ENCODE results near the gene MEIOSIN. TPM values are rescaled to one million over a fixed set of nuclear protein-coding genes. Genes with fewer than 3 reads are reported as not detected.
"Not testable (repeated sequence)": the region's sequence is repeated elsewhere in the genome, so short reads cannot be mapped to it uniquely, and the experiment has no call there.

Gene MEIOSIN
- total RNA-seq, 1 donor from 2014 or later: not detected

DNA sequence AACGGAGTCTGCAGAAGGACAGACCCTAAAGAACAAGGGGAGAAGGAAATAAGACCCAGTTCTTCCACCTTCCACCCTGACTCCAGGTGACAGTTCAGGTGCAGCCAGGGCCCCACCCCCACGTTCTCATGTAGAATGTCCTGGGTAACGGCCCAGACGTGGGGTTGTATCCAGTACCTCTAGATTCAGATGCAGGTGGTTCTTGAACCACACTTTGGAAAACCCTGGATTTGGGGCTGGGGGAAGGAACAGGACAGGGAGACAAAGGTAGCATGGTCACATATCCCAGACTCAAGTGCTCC is 46.9 kb downstream of the MEIOSIN start:
- DNase-seq: no peak

DNA sequence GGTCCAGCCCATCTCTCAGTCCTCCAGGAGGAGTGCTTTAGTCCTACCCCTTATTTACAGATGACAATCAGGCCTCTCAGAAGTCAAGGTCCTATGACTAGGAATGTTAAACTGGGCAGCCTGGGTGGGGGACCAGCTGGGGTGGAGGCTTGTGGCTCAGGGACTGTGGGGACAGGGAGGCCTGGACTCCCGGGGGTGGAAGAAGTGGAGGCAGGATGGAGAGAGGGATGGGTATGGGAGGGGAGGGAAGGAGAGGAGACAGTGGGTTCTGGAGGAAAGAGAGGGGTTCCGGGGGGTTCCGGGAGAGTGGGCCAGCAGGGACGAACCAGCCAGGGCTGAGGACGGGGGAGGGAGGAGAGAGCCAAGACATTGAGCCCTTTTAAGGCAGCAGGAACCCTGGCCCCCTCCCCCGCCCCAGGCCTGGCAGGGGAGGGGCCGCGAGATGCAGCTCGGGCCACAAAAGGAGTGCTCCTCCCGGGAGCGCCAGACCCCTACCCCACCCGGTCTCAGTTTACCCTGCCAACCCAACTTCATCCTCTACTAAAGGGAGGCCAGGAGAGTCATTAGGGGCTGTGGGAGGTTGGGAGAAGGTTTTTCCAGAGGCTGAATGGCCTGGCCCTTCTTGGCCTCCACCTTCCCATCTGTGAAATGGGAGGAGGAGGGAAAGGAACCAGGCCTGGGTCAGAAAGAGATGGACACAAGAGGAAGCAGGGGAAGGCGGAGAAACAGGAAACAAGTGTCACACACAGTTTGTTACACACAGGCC is 47.4 kb downstream of the MEIOSIN start:
- no peak for DNase-seq

DNA sequence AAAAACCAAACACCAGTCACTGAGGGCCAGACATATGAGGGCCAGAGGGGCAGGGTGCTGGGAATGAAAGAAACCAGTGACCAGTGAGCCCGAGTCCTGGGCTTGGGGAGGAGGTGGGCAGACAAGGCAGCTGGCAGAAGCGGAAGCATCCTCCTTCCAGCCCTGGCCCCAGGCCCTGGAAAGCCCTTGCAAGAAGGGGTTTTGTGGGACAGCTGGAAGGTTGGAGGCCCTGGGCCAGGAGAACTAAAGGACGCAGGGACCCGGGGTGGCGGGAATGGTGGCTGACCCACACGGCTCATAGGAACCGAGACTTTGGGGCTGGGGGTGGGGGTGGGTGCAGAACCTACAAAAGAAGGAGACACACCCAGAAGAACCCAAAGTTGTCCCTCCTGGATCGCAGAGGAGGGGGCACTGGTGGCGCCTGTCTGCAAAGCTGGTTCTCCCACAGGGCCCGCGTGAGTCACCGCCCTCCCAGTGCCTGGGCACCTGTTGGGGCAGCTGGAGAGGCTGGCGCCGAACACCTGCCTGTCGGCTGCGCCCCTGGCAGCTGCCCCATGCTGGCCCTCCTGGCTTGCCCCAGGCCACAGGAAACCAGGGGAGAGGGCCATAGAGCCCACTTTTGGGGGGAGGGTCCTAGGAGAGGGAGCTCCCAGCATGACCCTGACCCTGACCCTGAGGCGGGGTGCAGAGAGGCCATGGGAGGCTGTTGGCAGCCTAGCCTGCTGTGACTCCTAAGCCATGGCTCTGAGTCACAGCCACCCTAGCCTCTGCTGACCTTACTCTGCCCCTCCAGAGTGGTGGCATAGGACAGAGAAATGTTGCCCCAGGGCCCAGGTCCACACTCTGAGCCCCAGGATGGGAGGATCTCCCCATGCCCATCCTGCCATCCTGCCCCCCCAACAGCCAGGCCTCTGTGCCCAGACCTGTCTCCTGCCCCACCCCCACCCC is 48.2 kb downstream of the MEIOSIN start:
- no peak for DNase-seq

- no peak for DNase-seq
Measured at GRCh38 chr19:45782162-45782691, 49.0 kb downstream of the MEIOSIN start, which contains the start of gene DMPK. Gene DMPK (minus strand): TSS chr19:45782490. CDS start chr19:45782352, 138 bp downstream.

DNA sequence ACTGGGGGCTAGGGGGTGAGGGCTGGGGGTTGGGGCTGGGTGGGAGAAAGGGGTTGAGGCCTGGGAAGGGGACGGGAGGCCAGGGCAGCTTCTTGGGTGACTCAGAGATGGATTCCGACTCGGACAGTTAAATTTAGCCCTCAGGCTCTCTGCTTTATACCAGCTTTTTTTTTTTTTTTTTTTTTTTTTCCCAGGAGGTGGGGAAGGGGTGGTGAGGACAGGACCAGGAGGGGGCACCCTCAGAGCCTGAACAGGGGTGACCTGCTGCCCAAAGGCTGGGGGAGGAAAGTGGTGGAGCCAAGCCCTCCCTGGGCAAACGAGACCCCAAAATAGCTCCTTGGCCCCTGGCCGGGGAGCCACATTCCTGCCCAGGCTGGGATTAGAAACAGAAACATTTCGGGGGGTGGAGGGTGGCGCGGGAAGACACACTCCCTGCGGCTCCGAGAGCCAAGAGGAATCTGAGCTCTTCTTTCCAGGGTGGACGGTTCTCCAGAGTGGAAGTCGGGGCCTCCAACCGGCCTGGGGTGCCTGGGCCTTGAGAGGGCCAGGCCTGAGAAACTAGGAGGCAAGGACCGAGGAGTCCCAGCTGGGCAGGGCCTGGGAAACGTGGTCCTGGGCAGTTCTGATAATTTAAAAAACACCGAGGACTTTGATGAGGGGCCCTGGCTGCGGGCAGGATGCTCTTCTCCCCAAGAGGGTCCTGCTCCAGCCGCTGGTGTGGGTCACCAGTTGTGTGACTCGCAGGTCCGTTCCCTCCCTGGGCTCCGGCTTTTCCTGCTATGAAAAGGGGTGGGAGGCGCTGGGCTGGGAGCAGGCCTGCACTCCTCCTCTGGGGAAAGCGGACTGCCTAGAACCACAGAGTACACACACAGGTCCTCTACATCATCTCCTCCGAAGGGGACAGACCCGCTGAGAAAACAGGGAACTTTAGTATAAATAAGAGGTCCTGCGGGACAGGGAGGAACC is 49.9 kb downstream of the MEIOSIN start:
- DNase-seq: no peak

DNA sequence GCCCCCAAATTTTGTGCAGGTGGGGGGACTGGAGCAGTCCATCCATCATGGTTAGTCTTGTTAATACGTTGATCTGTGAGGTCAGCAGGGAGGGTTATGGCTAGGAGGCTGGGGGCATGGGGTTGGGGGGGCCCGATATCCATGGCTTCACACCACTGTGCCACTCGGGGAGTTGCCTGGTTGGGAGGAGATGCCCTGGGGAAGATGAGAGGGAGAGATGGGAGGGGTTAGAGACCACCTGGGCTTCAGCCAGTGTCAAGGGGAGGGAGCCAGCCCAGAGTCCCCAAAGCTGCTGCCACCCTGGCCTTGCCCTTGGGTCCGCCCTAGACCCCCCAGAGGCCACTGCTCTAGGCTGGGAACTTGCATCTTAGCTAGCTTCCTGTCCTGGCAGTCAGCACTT is 50.9 kb downstream of the MEIOSIN start:
- no peak for DNase-seq

DNA sequence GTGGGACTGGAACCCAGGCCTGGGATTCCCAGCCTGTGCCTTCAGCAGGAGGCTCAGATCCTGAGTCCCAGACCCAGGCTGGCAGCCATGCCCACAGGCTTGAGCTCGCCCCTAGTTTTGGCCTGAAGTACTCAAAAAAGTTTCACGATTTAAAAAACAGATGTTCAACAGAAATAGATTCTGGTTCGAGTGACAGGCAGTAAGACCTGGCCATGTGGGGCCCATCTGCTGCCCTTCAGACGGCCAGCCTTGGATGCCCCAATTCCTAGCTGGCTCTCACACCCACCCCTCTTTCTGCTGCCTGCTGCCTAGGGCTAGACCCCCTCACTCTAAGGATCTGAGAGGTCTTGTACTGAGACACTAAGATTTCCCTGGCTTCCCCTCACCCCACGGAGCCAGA is 51.9 kb downstream of the MEIOSIN start:
- DNase-seq: no peak

DNA sequence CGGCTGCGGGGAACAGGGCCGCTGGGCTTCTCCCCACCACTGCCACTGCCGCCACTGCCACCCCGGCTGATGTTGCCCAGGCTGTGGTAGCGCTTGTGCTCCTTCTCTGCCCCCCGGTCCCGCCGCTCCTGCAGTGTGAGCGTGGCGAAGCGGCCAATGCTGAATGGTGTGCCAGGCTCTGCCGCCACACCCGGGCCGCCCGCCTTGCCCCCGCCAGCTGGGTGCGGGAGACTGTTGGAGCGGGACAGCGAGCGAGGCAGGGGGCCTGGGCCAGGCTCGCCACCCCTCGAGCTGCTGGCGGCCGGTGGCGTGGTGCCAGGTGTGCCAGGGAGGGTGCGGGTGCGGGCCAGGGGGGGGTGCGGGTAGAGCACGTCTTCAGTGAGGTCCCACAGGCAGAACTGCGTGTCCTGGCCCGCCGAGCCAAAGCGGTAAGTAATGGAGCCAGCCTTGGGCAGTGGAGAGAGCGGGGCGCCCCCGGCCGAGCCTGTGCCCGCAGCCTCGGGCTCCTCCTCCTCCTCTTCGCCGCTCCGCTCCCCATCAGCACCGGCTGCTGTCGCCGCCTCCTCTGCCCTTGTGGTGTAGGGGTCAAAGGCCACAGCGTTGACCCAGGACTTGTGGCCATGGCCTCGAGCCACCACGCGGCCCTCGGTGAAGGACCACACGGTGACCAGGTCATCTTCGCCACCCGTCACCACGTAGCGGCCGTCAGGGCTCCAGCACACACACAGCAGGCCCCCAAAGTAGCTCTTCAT is 52.7 kb downstream of the MEIOSIN start:
- no peak for DNase-seq

DNA sequence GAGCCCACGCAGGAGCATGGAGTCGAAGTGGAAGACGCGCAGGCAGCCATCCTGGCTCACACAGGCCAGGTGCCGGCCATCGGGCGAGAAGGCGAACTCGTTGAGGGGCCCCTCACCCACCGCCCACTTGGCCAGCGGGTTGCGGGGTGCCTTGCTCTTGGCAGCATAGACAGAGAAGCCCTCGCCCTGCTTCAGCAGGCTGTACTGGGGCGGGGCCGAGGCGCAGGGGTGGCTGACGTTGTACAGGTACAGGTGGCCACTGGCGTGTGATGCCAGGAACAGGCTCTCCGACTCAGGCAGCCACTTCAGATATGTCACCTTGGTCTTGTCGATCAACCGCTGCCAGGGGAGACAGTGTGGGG is 53.3 kb downstream of the MEIOSIN start:
- DNase-seq: no peak

- no peak for DNase-seq
Measured at GRCh38 chr19:45789035-45789786, 56.0 kb downstream of the MEIOSIN start.

DNA sequence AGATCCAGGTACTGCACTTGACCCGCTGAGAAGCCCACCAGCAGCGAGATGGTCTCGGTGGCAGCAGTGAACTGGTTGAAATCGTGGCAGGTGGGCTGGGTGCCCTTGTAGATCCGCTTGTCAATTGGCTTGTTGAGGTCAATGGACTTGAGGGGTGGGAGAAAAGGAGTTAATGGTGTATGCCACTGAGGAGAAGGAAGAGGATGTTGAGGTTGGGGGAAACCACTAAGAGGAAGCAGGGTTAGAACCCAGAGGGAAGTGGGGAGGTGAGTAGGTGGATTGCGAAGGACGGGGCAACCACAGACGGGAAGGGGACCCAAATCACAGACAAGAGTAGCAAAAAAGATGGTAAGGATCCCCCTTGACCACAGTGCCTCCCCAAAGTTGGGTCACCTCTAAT is 57.7 kb downstream of the MEIOSIN start:
- no peak for DNase-seq

- no peak for DNase-seq
Measured at GRCh38 chr19:45791744-45792469, 58.7 kb downstream of the MEIOSIN start.

DNA sequence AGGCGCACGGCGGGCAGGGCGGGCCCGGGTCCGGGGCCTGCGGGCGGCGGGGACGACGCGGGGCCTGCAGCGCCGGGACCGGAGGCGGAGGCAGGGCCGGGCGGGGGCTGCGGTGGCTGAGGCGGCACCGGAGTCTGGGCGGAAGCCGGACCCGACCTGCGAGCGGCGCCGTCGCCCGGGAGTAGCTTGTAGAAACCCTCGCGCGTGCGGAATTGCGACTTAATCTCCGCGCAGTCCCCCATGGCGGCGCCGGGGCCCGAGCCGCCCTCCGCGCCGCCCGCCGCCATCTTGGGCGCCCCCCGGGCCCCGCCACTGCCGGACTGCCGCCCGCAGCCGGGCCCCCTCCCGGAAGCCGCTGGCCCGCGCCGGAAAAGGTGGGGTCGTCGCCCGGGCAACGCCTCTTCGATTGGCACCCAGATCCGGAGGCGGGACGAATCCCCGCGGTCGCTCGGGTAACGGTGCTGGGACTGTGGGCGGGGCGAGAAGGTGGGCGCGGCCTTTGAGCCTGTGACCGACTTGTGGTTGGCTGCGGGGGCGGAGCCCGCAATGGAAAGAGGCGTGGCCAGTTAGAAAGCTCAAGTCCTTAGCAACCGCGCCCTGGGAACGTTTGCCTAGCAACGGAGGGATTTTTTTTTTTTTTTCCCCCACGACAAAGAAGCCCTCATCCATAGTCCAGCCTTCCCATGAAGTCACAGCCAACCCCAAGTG is 59.4 kb downstream of the MEIOSIN start, which contains the start of gene DMWD:
Gene DMWD, minus strand, starts transcription at position 376 of the 708 bp plus-strand sequence. Its CDS starts 89 bp downstream, at position 287.
- DNase-seq: peak; percentile 99

- DNase-seq: no peak
Measured at GRCh38 chr19:45793178-45793564, 59.9 kb downstream of the MEIOSIN start.

DNA sequence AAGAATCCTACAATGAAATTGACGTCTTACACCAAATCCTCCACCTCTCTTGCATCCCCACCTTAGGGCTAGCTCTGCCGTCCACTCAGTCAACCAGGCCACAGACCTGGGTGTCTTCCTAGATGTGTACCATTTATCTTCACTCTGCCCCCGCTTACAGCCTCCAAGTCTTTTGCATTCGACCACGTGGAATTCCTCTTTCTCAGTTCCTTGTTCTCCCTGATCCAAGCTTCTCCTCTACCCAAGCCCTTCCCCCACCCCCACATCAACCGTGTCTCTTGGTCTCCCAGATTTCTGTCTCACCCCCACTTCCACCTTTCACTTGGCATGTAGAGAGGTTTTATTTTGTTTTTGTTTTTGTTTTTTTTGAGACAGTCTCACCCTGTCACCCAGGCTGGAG is 60.6 kb downstream of the MEIOSIN start:
- DNase-seq: no peak

DNA sequence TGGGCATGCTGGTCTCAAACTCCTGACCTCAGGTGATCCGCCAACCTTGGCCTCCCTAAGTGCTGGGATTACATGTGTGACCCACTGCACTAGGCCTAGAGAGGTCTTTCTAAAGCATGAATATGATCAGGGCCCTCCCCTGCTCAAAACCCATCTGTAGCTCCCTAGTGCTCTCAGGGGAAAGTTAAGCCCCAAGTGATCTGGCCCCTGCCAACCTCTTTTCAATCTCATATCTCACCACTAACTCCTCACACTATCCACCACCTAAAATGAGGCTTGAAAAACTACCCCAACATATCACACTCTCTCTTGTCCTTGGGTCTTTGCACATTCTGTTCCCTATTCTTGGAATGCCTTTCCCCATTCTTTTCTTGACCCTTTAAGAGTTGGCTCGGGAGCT is 61.4 kb downstream of the MEIOSIN start:
- DNase-seq: no peak

DNA sequence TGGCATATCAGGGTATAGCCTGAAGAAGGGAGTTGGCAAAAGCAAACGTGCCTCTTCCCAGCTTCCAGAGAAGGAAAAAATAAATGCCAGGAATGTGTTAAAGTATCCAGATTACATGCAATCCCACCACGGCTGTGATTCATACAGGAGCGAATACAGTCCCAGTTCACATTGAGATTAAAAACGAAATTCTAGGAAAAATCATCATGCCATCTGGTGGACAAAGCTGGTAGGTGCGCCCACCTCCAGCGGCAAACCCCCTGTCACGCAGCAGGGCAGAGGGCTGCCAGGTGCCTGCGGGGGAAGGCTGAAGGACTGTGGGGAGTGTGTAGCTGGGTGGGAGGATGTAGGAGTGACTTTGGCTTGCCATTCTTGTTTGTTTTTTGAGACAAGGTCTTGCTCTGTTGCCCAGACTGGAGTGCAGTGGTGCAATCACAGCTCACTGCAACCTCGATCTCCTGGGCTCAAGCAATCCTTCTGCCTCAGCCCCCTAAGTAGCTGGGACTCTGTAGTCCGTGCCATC is 65.8 kb downstream of the MEIOSIN start:
- peak; percentile 40 for DNase-seq

DNA sequence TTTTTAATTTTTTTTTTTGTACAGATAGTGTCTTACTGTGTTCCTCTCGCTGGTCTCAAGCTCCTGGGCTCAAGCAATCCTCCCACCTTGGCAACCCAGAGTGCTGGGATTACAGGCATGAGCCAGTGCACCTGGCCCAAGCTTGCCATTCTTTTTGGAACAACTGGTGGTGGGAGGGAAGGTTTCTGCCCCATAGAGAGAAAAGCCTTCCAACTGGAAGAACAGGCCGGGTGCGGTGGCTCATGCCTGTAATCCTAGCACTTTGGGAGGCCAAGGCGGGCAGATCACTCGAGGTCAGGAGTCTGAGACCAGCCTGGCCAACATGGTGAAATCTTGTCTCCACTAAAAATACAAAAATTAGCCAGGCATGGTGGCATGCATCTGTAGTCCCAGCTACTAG is 66.3 kb downstream of the MEIOSIN start:
- DNase-seq: not testable (repeated sequence)

- DNase-seq: no peak
Measured at GRCh38 chr19:45800070-45800553, 66.9 kb downstream of the MEIOSIN start.
